Gastrocnemius medialis (tissue), 4 donors: ENCODE data around the gene RNF40. TPM values are rescaled to one million over a fixed set of nuclear protein-coding genes. Genes with fewer than 3 reads are reported as not detected.

Experiments used
- ATAC-seq, 2 donors: fragments of 150-250 bp; one replicate each; pipeline ENCODE4 v1.9.1; 2016
- DNase-seq, 2 donors: peaks; one replicate each; pipeline ENCODE4 v3.0.0-alpha.2; 2019
- H3K27ac ChIP-seq, 4 donors: fragments of 200-600 bp; sonication (generic); 1 replicate in 1 of 4; 2 replicates in 3 of 4; pipeline ENCODE4 v1.5.1; 2016 to 2018; ENCODE audit warnings: mild to moderate bottlenecking in 2 of 4, moderate library complexity in 1 of 4
- H3K27me3 ChIP-seq, 3 donors: fragments of 200-600 bp; sonication (generic) in 2 of 3; 1 replicate in 1 of 3; 2 replicates in 2 of 3; pipeline versions ENCODE4 v1.5.1 to v1.6.0; 2016 to 2019; ENCODE audit warnings: mild to moderate bottlenecking in 1 of 3, moderate library complexity in 1 of 3
- H3K36me3 ChIP-seq, 2 donors: fragments of 200-600 bp; sonication (generic) in 1 of 2; one replicate each; pipeline ENCODE4 v1.5.1; 2017 to 2018
- H3K4me1 ChIP-seq, 2 donors: fragments of 200-600 bp; sonication (generic) in 1 of 2; one replicate each; pipeline ENCODE4 v1.5.1; 2016 to 2017; ENCODE audit warnings: mild to moderate bottlenecking in 2 of 2
- H3K4me3 ChIP-seq, 4 donors: fragments of 200-600 bp; sonication (generic) in 3 of 4; 1 replicate in 1 of 4; 2 replicates in 3 of 4; pipeline ENCODE4 v1.5.1; 2016 to 2019; ENCODE audit warnings: mild to moderate bottlenecking in 2 of 4
- H3K9me3 ChIP-seq, 3 donors: fragments of 200-600 bp; sonication (generic) in 2 of 3; 1 replicate in 1 of 3; 2 replicates in 2 of 3; pipeline ENCODE4 v1.5.1; 2016 to 2019
- POLR2A ChIP-seq, 2 donors: fragments of 450-650 bp; IDR thresholded peaks; one replicate each; pipeline ENCODE4 v1.6.1; 2017; ENCODE audit warnings: antibody characterized with exemption in 2 of 2, mild to moderate bottlenecking in 2 of 2, moderate library complexity in 2 of 2
- in situ Hi-C, 4 donors: fragments of 200-750 bp; cut with MboI; loops; one replicate each; pipeline versions ENCODE4 v1.15.0 to v1.8.0; 2017; ENCODE audit warnings: low sequenced_read_pairs in 4 of 4
- intact Hi-C: fragments of 100-400 bp; cut with DNase I; formaldehyde crosslinking; loops from one replicate; pipeline ENCODE4 v1.15.1; 2023; ENCODE audit warnings: low total_unique reads
- total RNA-seq, 4 donors: library from RNA; depleted of rRNA; stranded (reverse); fragments of >200 nt; gene quantifications; one replicate each; pipeline versions ENCODE4 v1.1.0 to v1.2.3, GENCODE V29; 2016
- TF ChIP-seq, protein P1 (sequence below), 5 experiments: fragments of 450-650 bp in 3 of 5; fragments of 200-600 bp in 2 of 5; sonication (generic) in 2 of 5; IDR thresholded peaks in 4 of 5; conservative IDR thresholded peaks in 1 of 5; 1 replicate in 4 of 5; 2 replicates in 1 of 5; pipeline ENCODE4 v1.5.1; 2016 to 2019; ENCODE audit warnings: antibody characterized with exemption in 5 of 5, mild to moderate bottlenecking in 3 of 5, moderate library complexity in 3 of 5

RNF40 gene
- total RNA-seq, 4 donors from 2014 or later, result 42.8 to 90.0 (median 57.0) TPM

DNA sequence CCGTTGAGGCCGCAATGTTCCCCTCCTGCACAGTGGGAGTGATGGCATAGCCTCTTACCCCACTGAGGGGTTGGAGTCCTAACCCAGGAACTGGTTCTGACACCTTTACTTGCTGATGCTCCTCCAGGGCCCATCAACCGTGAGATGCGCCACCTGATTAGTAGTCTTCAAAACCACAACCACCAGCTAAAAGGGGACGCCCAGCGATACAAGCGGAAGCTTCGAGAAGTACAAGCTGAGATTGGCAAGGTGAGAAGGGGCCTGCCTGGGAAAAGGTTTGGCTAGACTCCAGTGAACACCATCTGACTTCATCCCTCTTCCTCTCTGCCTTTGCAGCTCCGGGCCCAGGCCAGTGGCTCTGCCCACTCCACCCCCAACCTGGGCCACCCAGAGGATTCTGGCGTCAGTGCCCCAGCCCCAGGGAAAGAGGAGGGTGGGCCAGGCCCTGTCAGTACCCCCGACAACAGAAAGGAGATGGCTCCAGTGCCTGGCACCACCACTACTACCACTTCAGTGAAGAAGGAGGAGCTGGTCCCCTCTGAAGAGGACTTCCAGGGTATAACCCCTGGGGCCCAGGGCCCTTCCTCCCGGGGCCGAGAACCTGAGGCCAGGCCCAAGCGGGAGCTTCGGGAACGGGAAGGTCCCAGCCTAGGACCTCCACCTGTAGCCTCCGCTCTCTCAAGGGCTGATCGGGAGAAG lies 5.8 kb downstream of the RNF40 start:
- ATAC-seq, result no peak
- Histone ChIP-seq H3K27me3 (no peaks in the 10 kb centered on the region), H3K36me3 (peaks cover 4 to 99% of the 10 kb centered on the region in 2 donors), H3K4me1 (peaks cover 8 to 9% of the 10 kb centered on the region in 2 donors), H3K27ac (no peak overlapping the region), H3K9me3 (no peaks in the 10 kb centered on the region), H3K4me3 (no peak overlapping the region)
- TF ChIP-seq, protein P1, sequence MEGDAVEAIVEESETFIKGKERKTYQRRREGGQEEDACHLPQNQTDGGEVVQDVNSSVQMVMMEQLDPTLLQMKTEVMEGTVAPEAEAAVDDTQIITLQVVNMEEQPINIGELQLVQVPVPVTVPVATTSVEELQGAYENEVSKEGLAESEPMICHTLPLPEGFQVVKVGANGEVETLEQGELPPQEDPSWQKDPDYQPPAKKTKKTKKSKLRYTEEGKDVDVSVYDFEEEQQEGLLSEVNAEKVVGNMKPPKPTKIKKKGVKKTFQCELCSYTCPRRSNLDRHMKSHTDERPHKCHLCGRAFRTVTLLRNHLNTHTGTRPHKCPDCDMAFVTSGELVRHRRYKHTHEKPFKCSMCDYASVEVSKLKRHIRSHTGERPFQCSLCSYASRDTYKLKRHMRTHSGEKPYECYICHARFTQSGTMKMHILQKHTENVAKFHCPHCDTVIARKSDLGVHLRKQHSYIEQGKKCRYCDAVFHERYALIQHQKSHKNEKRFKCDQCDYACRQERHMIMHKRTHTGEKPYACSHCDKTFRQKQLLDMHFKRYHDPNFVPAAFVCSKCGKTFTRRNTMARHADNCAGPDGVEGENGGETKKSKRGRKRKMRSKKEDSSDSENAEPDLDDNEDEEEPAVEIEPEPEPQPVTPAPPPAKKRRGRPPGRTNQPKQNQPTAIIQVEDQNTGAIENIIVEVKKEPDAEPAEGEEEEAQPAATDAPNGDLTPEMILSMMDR (IDR thresholded peaks at IDR 0.05 in 4 of 5, conservative IDR thresholded peaks at IDR 0.05 in 1 of 5), result no peak
- TF ChIP-seq POLR2A (IDR thresholded peaks at IDR 0.05), result no peak
- DNase-seq, result no peak
- in situ Hi-C loops, result no loop called here
- intact Hi-C loops, result no loop called here

DNA sequence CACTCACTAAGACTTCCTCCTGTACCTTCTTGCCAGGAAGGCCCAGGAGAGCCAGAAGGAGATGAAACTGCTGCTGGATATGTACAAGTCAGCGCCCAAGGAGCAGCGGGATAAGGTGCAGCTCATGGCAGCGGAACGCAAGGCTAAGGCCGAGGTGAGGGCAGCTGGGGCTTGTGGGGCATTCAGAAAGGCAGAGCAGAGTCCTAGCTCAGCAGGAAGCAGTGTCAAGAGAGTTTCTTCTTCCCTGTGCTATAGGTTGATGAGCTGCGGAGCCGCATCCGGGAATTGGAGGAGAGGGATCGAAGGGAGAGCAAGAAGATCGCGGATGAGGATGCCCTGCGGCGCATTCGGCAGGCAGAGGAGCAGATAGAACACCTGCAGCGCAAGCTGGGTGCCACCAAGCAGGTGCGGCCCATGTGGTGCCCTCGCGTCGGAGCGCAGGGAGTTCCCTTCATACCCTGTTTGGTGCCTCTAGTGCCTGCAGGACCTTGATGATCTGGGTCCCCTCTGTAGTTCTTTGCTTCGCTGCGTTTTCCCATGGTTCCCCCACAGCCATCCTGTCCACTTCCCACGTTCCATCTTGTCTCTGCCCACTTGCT lies 6.6 kb downstream of the RNF40 start:
- peaks cover 4 to 100% of the 10 kb centered on the region in 2 donors for H3K36me3 ChIP-seq
- TF ChIP-seq, protein P1 (IDR thresholded peaks at IDR 0.05 in 4 of 5, conservative IDR thresholded peaks at IDR 0.05 in 1 of 5), result no peak
- no peak for TF ChIP-seq POLR2A (IDR thresholded peaks at IDR 0.05)
- H3K27me3 ChIP-seq, result no peaks in the 10 kb centered on the region
- no peak overlapping the region for H3K4me3 ChIP-seq
- no peak overlapping the region for H3K27ac ChIP-seq
- ATAC-seq (no peak), DNase-seq (peak in 1 of 2 donors; percentile 5)
- no peaks in the 10 kb centered on the region for H3K9me3 ChIP-seq
- in situ Hi-C loops, result no loop called here
- H3K4me1 ChIP-seq, result peaks cover under 1 to 2% of the 10 kb centered on the region in 2 donors
- intact Hi-C loops, result no loop called here

DNA sequence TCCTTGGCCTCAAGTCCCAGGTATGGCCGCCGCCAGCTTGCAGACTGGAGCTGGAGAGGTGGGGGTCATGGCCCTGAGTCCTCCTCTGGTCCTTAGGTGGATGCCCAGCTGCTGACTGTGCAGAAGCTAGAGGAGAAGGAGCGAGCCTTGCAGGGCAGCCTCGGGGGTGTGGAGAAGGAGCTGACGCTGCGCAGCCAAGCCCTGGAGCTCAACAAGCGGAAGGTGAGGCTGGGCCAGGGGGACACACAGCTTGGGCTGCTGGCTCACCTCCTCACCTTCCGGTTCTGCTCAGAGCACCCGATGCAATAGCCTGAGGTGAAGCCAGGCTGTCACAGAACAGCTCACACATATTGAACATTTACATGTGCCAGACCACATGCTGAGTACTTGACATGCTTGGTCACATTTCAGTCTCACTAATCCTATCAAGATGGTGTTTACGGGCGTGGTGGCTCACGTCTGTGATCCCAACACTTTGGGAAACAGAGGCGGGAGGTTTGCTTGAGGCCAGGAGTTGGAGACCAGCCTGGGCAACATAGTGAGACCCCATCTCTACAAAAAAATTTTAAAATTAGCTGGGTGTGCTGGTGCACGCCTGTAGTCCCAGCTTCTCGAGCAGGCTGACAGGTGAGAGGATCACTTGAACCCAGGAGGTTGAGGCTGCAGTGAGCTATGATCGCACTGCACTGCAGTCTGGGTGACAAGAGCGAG lies 7.4 kb downstream of the RNF40 start:
- in situ Hi-C loops (no loop called here), intact Hi-C loops (no loop called here)
- Histone ChIP-seq H3K4me3 (no peak overlapping the region), H3K36me3 (peaks cover 4 to 95% of the 10 kb centered on the region in 2 donors), H3K27ac (no peak overlapping the region), H3K9me3 (no peaks in the 10 kb centered on the region), H3K4me1 (peaks cover 0 to 5% of the 10 kb centered on the region in 2 donors), H3K27me3 (no peaks in the 10 kb centered on the region)
- DNase-seq (no peak), ATAC-seq (no peak)
- no peak for TF ChIP-seq POLR2A (IDR thresholded peaks at IDR 0.05)
- TF ChIP-seq, protein P1 (IDR thresholded peaks at IDR 0.05 in 4 of 5, conservative IDR thresholded peaks at IDR 0.05 in 1 of 5), result no peak

DNA sequence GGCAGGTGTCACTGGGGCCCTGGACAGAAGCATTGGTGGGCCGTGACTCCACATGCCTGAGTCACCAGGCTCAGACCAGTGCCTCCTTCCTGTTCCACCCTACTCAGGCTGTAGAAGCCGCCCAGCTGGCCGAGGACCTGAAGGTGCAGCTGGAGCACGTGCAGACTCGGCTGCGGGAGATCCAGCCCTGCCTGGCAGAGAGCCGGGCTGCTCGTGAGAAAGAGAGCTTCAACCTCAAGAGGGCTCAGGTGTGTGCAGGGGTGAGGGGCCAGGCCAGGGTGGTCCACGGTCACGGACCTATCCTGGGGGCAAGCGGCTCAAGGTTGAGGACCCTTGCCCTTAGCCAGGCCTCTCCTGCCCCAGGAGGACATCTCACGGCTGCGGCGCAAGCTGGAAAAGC lies 9.6 kb downstream of the RNF40 start:
- Histone ChIP-seq H3K27me3 (no peaks in the 10 kb centered on the region), H3K4me1 (peaks cover 10 to 20% of the 10 kb centered on the region in 2 donors), H3K27ac (no peak overlapping the region), H3K9me3 (no peaks in the 10 kb centered on the region), H3K4me3 (no peak overlapping the region), H3K36me3 (peaks cover 4 to 73% of the 10 kb centered on the region in 2 donors)
- intact Hi-C loops (no loop called here), in situ Hi-C loops (no loop called here)
- ATAC-seq (no peak), DNase-seq (no peak)
- no peak for TF ChIP-seq POLR2A (IDR thresholded peaks at IDR 0.05)
- TF ChIP-seq, protein P1 (IDR thresholded peaks at IDR 0.05 in 4 of 5, conservative IDR thresholded peaks at IDR 0.05 in 1 of 5), result no peak
